GM12864 (cell line): Measurements from ENCODE around the gene ADCY4.
A peak's percentile ranks its signal among the peaks of the same experiment; 100 is the strongest.

ENCODE experiments used
- DNase-seq: peaks from one replicate; pipeline ENCODE4 v3.0.0-alpha.2; 2011; ENCODE audit warnings: low read depth
- H3K4me3 ChIP-seq: 2 replicates; pipeline ENCODE4 v1.5.1; 2011; ENCODE audit warnings: mild to moderate bottlenecking, low read depth, low read length, control low read depth
- CTCF ChIP-seq: IDR thresholded peaks from 2 replicates; pipeline ENCODE4 v1.5.1; 2011; ENCODE audit warnings: low read depth, mild to moderate bottlenecking, moderate library complexity, low read length, control low read depth, inconsistent platforms; ENCODE audit errors: missing control alignments

Gene ADCY4

GRCh38 chr14:24348186-24348585, 13.3 kb upstream of the ADCY4 start:
- no peak for DNase-seq
- no peak for TF ChIP-seq CTCF
- no peak overlapping the region for H3K4me3 ChIP-seq

DNA sequence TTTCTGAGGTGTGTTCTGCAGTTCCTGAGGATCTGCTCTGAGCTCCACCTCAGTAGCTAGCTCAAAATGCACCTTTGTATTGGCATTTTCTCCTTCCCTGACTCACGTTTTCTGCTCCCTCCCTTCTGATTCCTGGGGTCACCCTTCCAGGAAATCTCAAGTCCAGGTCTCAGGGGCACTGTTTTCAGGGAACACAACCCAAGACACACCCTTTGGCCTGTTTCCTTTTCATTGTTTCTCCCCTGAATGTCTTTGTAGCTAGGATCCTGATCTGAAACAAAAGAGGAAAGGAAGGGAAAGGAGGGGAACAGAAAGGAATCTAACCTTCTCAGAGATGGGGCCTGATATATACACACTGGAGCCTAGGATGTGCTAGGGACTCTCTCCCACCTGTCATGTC, 12.3 kb upstream of the ADCY4 start:
- TF ChIP-seq CTCF = no peak
- H3K4me3 ChIP-seq = no peak overlapping the region
- no peak for DNase-seq

DNA sequence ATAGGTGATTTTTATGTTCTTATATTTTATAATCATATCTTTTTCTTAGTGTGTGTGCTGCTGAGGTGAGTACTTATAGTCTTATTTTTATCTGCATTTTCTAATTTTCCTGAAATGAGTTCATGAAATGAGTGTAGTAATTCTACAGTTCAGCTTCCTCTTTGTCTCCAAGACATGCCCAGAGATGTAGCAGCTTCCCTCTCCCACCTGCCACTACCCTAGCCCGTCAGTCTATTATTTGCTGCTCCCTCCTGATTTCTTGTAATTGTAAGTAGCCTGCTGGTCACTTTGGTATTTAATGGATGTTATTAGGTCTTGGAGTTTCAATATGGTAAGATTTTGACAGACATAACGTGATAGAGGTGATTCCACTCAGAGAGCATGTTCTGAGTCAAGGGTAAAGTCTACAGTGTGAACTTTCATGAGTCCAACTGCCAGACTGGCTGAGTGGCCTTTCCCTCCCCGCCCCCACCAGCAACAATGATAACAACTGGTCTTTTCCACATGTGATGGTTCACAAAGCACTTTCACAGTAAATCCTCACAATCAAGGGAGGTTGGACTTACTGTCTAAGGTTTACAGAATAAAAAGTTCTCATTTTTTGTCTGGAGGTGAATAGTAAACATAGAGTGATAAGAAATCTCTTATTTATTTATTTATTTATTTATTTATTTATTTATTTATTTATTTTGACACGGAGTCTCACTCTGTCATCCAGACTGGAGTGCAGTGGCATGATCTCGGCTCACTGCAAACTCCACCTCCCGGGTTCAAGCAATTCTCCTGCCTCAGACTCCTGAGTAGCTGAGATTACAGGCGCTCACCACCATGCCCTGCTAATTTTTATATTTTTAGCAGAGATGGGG, 9.2 kb upstream of the ADCY4 start:
- no peak overlapping the region for H3K4me3 ChIP-seq
- DNase-seq = no peak
- no peak for TF ChIP-seq CTCF

- TF ChIP-seq CTCF = no peak
- no peak overlapping the region for H3K4me3 ChIP-seq
- no peak for DNase-seq
Measured at GRCh38 chr14:24342889-24343288, 8.0 kb upstream of the ADCY4 start.

- DNase-seq = no peak
- H3K4me3 ChIP-seq = no peak overlapping the region
- TF ChIP-seq CTCF = no peak
Measured at GRCh38 chr14:24340606-24341005, 5.7 kb upstream of the ADCY4 start.

GRCh38 chr14:24339284-24340151, 4.6 kb upstream of the ADCY4 start, which contains the start of gene RIPK3:
RIPK3 (minus strand) TSS chr14:24339991; CDS start chr14:24339826, 165 bp downstream.
- peak within 1 kb of the TSS; percentile 69 for H3K4me3 ChIP-seq

More at GRCh38 chr14:24339284-24340151, 4.6 kb upstream of the ADCY4 start, which contains the start of gene RIPK3:
- peak; percentile 29 for DNase-seq
- TF ChIP-seq CTCF = no peak
